NCI-H1092 (cell line): ENCODE data around the gene TMEM252.

Experiments used
- DNase-seq: peaks from one replicate; lab custom pipeline; 2025; lab: John Stamatoyannopoulos, UW

The TMEM252 gene

GRCh38 chr9:68541568-68541967 is 885 bp upstream of the TMEM252 start:
- no peak for DNase-seq

- no peak for DNase-seq
Observed at GRCh38 chr9:68538200-68538599, 2.5 kb downstream of the TMEM252 start.

GRCh38 chr9:68537616-68537880 is 3.1 kb downstream of the TMEM252 start:
- DNase-seq = no peak

GRCh38 chr9:68536876-68537615 is 3.6 kb downstream of the TMEM252 start:
- DNase-seq = no peak

GRCh38 chr9:68533678-68534077 is 7.0 kb downstream of the TMEM252 start:
- no peak for DNase-seq

GRCh38 chr9:68532131-68532530 is 8.6 kb downstream of the TMEM252 start:
- DNase-seq = no peak

GRCh38 chr9:68530618-68531017 is 10.1 kb downstream of the TMEM252 start:
- DNase-seq = no peak

GRCh38 chr9:68523367-68523936 is 17.2 kb downstream of the TMEM252 start:
- DNase-seq = no peak

- DNase-seq = no peak
Observed at GRCh38 chr9:68522954-68523353, 17.7 kb downstream of the TMEM252 start.

GRCh38 chr9:68522131-68522530 is 18.6 kb downstream of the TMEM252 start:
- no peak for DNase-seq

GRCh38 chr9:68515326-68516017 is 25.2 kb downstream of the TMEM252 start:
- DNase-seq = no peak

- DNase-seq = no peak
Observed at GRCh38 chr9:68513981-68514380, 26.7 kb downstream of the TMEM252 start.

GRCh38 chr9:68513385-68513784 is 27.3 kb downstream of the TMEM252 start:
- DNase-seq = no peak

- no peak for DNase-seq
Observed at GRCh38 chr9:68509689-68510088, 31.0 kb downstream of the TMEM252 start.

- DNase-seq = no peak
Observed at GRCh38 chr9:68508547-68508946, 32.1 kb downstream of the TMEM252 start.

GRCh38 chr9:68507806-68508145 is 32.9 kb downstream of the TMEM252 start:
- DNase-seq = no peak

- DNase-seq = no peak
Observed at GRCh38 chr9:68507130-68507805, 33.4 kb downstream of the TMEM252 start.

- no peak for DNase-seq
Observed at GRCh38 chr9:68506551-68506950, 34.1 kb downstream of the TMEM252 start.

GRCh38 chr9:68505681-68506409 is 34.8 kb downstream of the TMEM252 start:
- no peak for DNase-seq

- no peak for DNase-seq
Observed at GRCh38 chr9:68502279-68502678, 38.4 kb downstream of the TMEM252 start.

GRCh38 chr9:68500457-68501381 is 40.0 kb downstream of the TMEM252 start:
- DNase-seq = no peak
